H9 (cell line): ENCODE data around the gene OR5A1. TPM values are rescaled to one million over a fixed set of nuclear protein-coding genes. Genes with fewer than 3 reads are reported as not detected.

ENCODE experiments used
- DNase-seq: peaks from one replicate; pipeline ENCODE4 v3.0.0-alpha.2; 2017
- H2AFZ ChIP-seq: one replicate; pipeline ENCODE4 v1.6.1; 2013; ENCODE audit warnings: mild to moderate bottlenecking, low read length, control low read depth, moderate library complexity
- H2AK5ac ChIP-seq: 2 replicates; pipeline ENCODE4 v1.6.1; 2013; ENCODE audit warnings: low read length, control low read depth, mixed read lengths; ENCODE audit not compliant: insufficient read length
- H2BK120ac ChIP-seq: one replicate; pipeline ENCODE4 v1.6.1; 2013; ENCODE audit warnings: low read depth, mild to moderate bottlenecking, low read length, control low read depth, inconsistent platforms; ENCODE audit not compliant: poor library complexity, severe bottlenecking
- H2BK12ac ChIP-seq: 2 replicates; pipeline ENCODE4 v1.6.1; 2013; ENCODE audit warnings: low read length, control low read depth, mixed read lengths, low read depth; ENCODE audit not compliant: insufficient read length
- H2BK15ac ChIP-seq: 2 replicates; pipeline ENCODE4 v1.6.1; 2013; ENCODE audit warnings: low read depth, low read length, control low read depth
- H2BK20ac ChIP-seq: one replicate; pipeline ENCODE4 v1.6.1; 2013; ENCODE audit warnings: low read depth, mild to moderate bottlenecking, low read length, control low read depth, inconsistent platforms; ENCODE audit not compliant: poor library complexity, severe bottlenecking
- H2BK5ac ChIP-seq: 2 replicates; pipeline ENCODE4 v1.6.1; 2013; ENCODE audit warnings: low read length, control low read depth, mixed read lengths; ENCODE audit not compliant: insufficient read length
- H3K14ac ChIP-seq: 2 replicates; pipeline ENCODE4 v1.6.1; 2013; ENCODE audit warnings: low read length, control low read depth; ENCODE audit not compliant: insufficient read depth
- H3K18ac ChIP-seq: 2 replicates; pipeline ENCODE4 v1.6.1; 2013; ENCODE audit warnings: low read depth, mild to moderate bottlenecking, mixed read lengths, low read length, control low read depth; ENCODE audit not compliant: insufficient read length
- H3K23ac ChIP-seq: 2 replicates; pipeline ENCODE4 v1.6.1; 2013; ENCODE audit warnings: low read length, control low read depth, mixed read lengths, low read depth; ENCODE audit not compliant: insufficient read length
- H3K23me2 ChIP-seq: 2 replicates; pipeline ENCODE4 v1.6.1; 2013; ENCODE audit warnings: low read depth, mild to moderate bottlenecking, mixed read lengths, low read length, control low read depth; ENCODE audit not compliant: insufficient read length, poor library complexity, severe bottlenecking
- H3K27ac ChIP-seq: 2 replicates; pipeline ENCODE4 v1.5.1; 2013; ENCODE audit warnings: low read length, control low read depth, mixed read lengths, low read depth; ENCODE audit not compliant: insufficient read length
- H3K27me3 ChIP-seq: 2 replicates; pipeline ENCODE4 v1.6.1; 2013; ENCODE audit warnings: low read length, control low read depth, inconsistent platforms; ENCODE audit not compliant: insufficient read depth
- H3K4ac ChIP-seq: 2 replicates; pipeline ENCODE4 v1.6.1; 2013; ENCODE audit warnings: low read depth, mild to moderate bottlenecking, control low read depth, inconsistent platforms, low read length, moderate library complexity
- H3K4me1 ChIP-seq: 2 replicates; pipeline ENCODE4 v1.6.1; 2013; ENCODE audit warnings: low read length, control low read depth, inconsistent platforms; ENCODE audit not compliant: insufficient read depth
- H3K4me2 ChIP-seq: 2 replicates; pipeline ENCODE4 v1.6.1; 2013; ENCODE audit warnings: low read length, control low read depth, mixed read lengths; ENCODE audit not compliant: insufficient read length, insufficient read depth
- H3K56ac ChIP-seq: 2 replicates; pipeline ENCODE4 v1.6.1; 2013; ENCODE audit warnings: low read depth, mild to moderate bottlenecking, mixed read lengths, low read length, control low read depth; ENCODE audit not compliant: insufficient read length
- H3K79me1 ChIP-seq: 2 replicates; pipeline ENCODE4 v1.6.1; 2013; ENCODE audit warnings: low read depth, mild to moderate bottlenecking, moderate library complexity, low read length, control low read depth, inconsistent platforms; ENCODE audit not compliant: insufficient read depth, poor library complexity, severe bottlenecking
- H3K79me2 ChIP-seq: 2 replicates; pipeline ENCODE4 v1.6.1; 2013; ENCODE audit warnings: low read length, control low read depth, inconsistent platforms; ENCODE audit not compliant: insufficient read depth
- H3K9ac ChIP-seq: 2 replicates; pipeline ENCODE4 v1.6.1; 2013; ENCODE audit warnings: low read length, control low read depth, mixed read lengths; ENCODE audit not compliant: insufficient read length; ENCODE audit errors: extremely low read depth
- H3K9me3 ChIP-seq: one replicate; pipeline ENCODE4 v1.6.1; 2013; ENCODE audit warnings: low read depth, low read length, inconsistent platforms; ENCODE audit not compliant: control insufficient read depth
- H3T11ph ChIP-seq: one replicate; pipeline ENCODE4 v1.6.1; 2013; ENCODE audit warnings: mild to moderate bottlenecking, low read length, control low read depth, inconsistent platforms
- H4K20me1 ChIP-seq: one replicate; pipeline ENCODE4 v1.6.1; 2013; ENCODE audit not compliant: control insufficient read depth, insufficient read length, insufficient read depth
- H4K5ac ChIP-seq: 2 replicates; pipeline ENCODE4 v1.6.1; 2013; ENCODE audit warnings: low read depth, mild to moderate bottlenecking, mixed read lengths, low read length, control low read depth; ENCODE audit not compliant: insufficient read length
- H4K8ac ChIP-seq: replicated peaks from 2 replicates; pipeline ENCODE4 v1.6.1; 2013; ENCODE audit warnings: low read length, control low read depth, mixed read lengths, low read depth; ENCODE audit not compliant: insufficient read length
- H4K91ac ChIP-seq: 2 replicates; pipeline ENCODE4 v1.6.1; 2013; ENCODE audit warnings: low read depth, mild to moderate bottlenecking, moderate library complexity, mixed read lengths, low read length, control low read depth; ENCODE audit not compliant: insufficient read length
- H3K27ac Mint-ChIP-seq, 3 experiments: 2 replicates in 2 of 3; 3 replicates in 1 of 3; pipeline ENCODE4 v1.8.0; 2020 to 2021; ENCODE audit warnings: mixed read lengths in 3 of 3, mild to moderate bottlenecking in 1 of 3, moderate library complexity in 1 of 3
- H3K27me3 Mint-ChIP-seq: 2 replicates; pipeline ENCODE4 v1.8.0; 2021; ENCODE audit warnings: low read depth, mild to moderate bottlenecking, moderate library complexity, mixed read lengths
- H3K36me3 Mint-ChIP-seq, 3 experiments: 2 replicates in 2 of 3; 3 replicates in 1 of 3; pipeline ENCODE4 v1.8.0; 2020 to 2021; ENCODE audit warnings: low read depth in 3 of 3, mixed read lengths in 3 of 3; ENCODE audit not compliant: insufficient read depth in 1 of 3
- H3K4me1 Mint-ChIP-seq, 2 experiments: 2 replicates each; pipeline ENCODE4 v1.8.0; 2020; ENCODE audit warnings: mixed read lengths in 2 of 2
- H3K4me3 Mint-ChIP-seq, 2 experiments: 2 replicates in 1 of 2; 3 replicates in 1 of 2; pipeline ENCODE4 v1.8.0; 2020 to 2021; ENCODE audit warnings: mild to moderate bottlenecking in 2 of 2, mixed read lengths in 2 of 2, moderate library complexity in 1 of 2
- H3K9me3 Mint-ChIP-seq, 2 experiments: 2 replicates in 1 of 2; 3 replicates in 1 of 2; pipeline ENCODE4 v1.8.0; 2020; ENCODE audit warnings: mild to moderate bottlenecking in 2 of 2, mixed read lengths in 2 of 2, moderate library complexity in 1 of 2
- total RNA-seq: library from RNA; stranded (reverse); gene quantifications from 2 replicates; pipeline ENCODE4 v1.2.1, GENCODE V29; 2021
- TF ChIP-seq, protein P1 (sequence below): fragments of 200-600 bp; sonication (generic); conservative IDR thresholded peaks from 3 replicates; pipeline ENCODE4 v1.8.0; 2021; ENCODE audit warnings: antibody characterized with exemption, mild to moderate bottlenecking

OR5A1 gene
- total RNA-seq, 1 experiment from 2014 or later, result not detected

DNA sequence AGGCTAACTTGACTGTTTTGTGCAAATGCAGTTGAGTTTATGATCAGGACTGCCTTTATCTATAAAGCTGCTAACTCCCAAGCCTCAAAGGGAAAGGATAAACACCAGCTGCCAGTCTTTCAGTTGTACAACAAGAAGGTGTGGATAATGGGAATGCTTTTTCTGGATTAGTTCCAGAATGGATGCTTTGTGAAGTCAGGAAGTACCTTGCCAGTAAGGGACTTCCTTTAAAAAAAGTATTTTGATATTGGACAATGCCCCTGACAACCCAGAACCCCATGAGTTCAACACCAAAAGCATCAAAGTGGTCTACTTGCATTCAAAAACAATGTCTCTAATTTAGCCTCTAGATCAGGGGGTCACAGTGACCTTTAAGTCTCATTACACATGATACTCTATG, 42.1 kb upstream of the OR5A1 start:
- H3K79me1 ChIP-seq, result no peaks in the 10 kb centered on the region
- no peak overlapping the region for H3T11ph ChIP-seq
- H3K9me3 ChIP-seq, result peaks cover 1% of the 10 kb centered on the region
- Mint-ChIP-seq H3K4me1 (no peaks in the 10 kb centered on the region), H3K36me3 (peaks cover 0 to 17% (median 1%) of the 10 kb centered on the region in 3 experiments; a peak in 3 of 7 replicates), H3K27ac (no peak overlapping the region), H3K4me3 (no peak overlapping the region), H3K27me3 (peaks cover 3% of the 10 kb centered on the region; the same call in 1 of the 2 replicates), H3K9me3 (peaks cover 26 to 61% of the 10 kb centered on the region in 2 experiments)
- no peak overlapping the region for H2BK15ac ChIP-seq
- DNase-seq, result no peak
- no peak overlapping the region for H3K27ac ChIP-seq
- H2BK120ac ChIP-seq, result no peak overlapping the region
- H2AFZ ChIP-seq, result no peak overlapping the region
- no peak overlapping the region for H2BK20ac ChIP-seq
- H3K4me2 ChIP-seq, result no peak overlapping the region
- no peaks in the 10 kb centered on the region for H4K20me1 ChIP-seq
- H3K23me2 ChIP-seq, result no peaks in the 10 kb centered on the region
- no peak overlapping the region for H4K8ac ChIP-seq
- no peak overlapping the region for H2AK5ac ChIP-seq
- no peak overlapping the region for H3K56ac ChIP-seq
- no peaks in the 10 kb centered on the region for H3K4me1 ChIP-seq
- H3K23ac ChIP-seq, result no peak overlapping the region
- no peak overlapping the region for H3K18ac ChIP-seq
- H4K91ac ChIP-seq, result no peak overlapping the region
- no peak overlapping the region for H3K9ac ChIP-seq
- no peak overlapping the region for H3K14ac ChIP-seq
- H3K27me3 ChIP-seq, result no peaks in the 10 kb centered on the region
- no peak overlapping the region for H3K4ac ChIP-seq
- TF ChIP-seq, protein P1, sequence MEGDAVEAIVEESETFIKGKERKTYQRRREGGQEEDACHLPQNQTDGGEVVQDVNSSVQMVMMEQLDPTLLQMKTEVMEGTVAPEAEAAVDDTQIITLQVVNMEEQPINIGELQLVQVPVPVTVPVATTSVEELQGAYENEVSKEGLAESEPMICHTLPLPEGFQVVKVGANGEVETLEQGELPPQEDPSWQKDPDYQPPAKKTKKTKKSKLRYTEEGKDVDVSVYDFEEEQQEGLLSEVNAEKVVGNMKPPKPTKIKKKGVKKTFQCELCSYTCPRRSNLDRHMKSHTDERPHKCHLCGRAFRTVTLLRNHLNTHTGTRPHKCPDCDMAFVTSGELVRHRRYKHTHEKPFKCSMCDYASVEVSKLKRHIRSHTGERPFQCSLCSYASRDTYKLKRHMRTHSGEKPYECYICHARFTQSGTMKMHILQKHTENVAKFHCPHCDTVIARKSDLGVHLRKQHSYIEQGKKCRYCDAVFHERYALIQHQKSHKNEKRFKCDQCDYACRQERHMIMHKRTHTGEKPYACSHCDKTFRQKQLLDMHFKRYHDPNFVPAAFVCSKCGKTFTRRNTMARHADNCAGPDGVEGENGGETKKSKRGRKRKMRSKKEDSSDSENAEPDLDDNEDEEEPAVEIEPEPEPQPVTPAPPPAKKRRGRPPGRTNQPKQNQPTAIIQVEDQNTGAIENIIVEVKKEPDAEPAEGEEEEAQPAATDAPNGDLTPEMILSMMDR, result no peak
- H2BK5ac ChIP-seq, result no peak overlapping the region
- H2BK12ac ChIP-seq, result no peak overlapping the region
- no peaks in the 10 kb centered on the region for H3K79me2 ChIP-seq
- no peak overlapping the region for H4K5ac ChIP-seq
